ENCODE data around the gene MAPKAP1.

Gene MAPKAP1

DNA sequence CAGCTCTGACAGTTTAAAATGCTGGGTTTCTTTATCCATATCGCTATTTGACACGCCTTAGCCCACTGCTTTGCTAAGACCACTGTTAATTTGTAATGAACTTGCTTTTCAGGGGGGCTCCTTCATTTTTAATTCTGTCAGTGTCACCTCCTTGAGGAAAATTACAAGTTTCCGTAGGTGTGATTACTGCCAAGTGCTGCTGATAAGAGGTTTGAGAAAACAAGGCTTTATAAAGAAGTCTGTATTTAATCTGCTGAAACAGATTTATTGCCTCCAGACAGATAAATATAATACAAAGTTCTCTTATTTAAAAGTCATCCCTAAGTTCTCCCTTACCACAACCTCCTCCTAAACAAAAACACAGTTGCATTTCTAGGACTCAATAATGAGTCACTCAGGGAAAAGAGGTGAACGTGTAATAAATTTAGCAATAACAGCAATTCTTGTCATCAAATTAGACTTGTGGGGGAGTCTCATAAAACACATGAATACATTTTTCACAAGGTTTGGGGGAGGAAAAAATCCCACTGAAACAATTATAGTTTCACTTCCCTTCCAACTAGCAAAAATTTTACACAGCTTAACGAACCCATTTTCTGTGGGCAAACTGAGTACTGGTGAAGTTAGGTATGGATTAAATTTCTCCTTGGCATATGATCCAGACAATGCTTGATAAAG, 72.8 kb downstream of the MAPKAP1 start:
- H3K4me3 ChIP-seq (ENCODE audit: low read depth, low read length, poor library complexity, severe bottlenecking) = no peak overlapping the region
- H3K79me2 ChIP-seq (ENCODE audit: insufficient read depth, low read length) = peaks cover 17% of the 10 kb centered on the region; the same call in 1 of the 2 replicates
- H3K4me1 ChIP-seq (ENCODE audit: insufficient read depth, low read length, severe bottlenecking) = peaks cover 59% of the 10 kb centered on the region

GRCh38 chr9:125633116-125633745, 73.8 kb downstream of the MAPKAP1 start:
- Histone ChIP-seq H3K4me1 (ENCODE audit: insufficient read depth, low read length, severe bottlenecking) (peaks cover 66% of the 10 kb centered on the region), H3K9me3 (ENCODE audit: low read length) (no peaks in the 10 kb centered on the region), H3K79me2 (ENCODE audit: insufficient read depth, low read length) (peaks cover 21% of the 10 kb centered on the region), H3K4me3 (ENCODE audit: low read depth, low read length, poor library complexity, severe bottlenecking) (peak overlapping the region; percentile 5), H3K9ac (ENCODE audit: low read length) (no peak overlapping the region; the same call in 1 of the 2 replicates), H3K36me3 (ENCODE audit: insufficient read depth, low read length) (no peaks in the 10 kb centered on the region), H3K4me2 (ENCODE audit: low read length) (peak overlapping the region; percentile 46), H4K20me1 (ENCODE audit: insufficient read depth, low read length) (no peaks in the 10 kb centered on the region), H3K9me2 (ENCODE audit: low read depth, low read length) (no peaks in the 10 kb centered on the region), H3K27ac (ENCODE audit: low read depth, low read length, poor library complexity, severe bottlenecking) (peak overlapping the region; percentile 81), H3F3A (ENCODE audit: insufficient read depth, low read length) (peaks cover 16% of the 10 kb centered on the region), H3K27me3 (ENCODE audit: insufficient read depth, low read length) (no peaks in the 10 kb centered on the region), H2AFZ (ENCODE audit: low read length) (no peak overlapping the region)
- TF ChIP-seq CTCF (IDR thresholded peaks at IDR 0.05; ENCODE audit: low read length) = no peak
- TF ChIP-seq EZH2 (IDR thresholded peaks at IDR 0.05; ENCODE audit: borderline replicate concordance, low read length) = no peak

More for the DNA sequence above, 72.8 kb downstream of the MAPKAP1 start:
- Histone ChIP-seq H3K36me3 (ENCODE audit: insufficient read depth, low read length) (no peaks in the 10 kb centered on the region), H3K27me3 (ENCODE audit: insufficient read depth, low read length) (no peaks in the 10 kb centered on the region), H3K9ac (ENCODE audit: low read length) (0 out of 2 replicates have a peak overlapping the region, but pooled peaks have one; percentile 14), H3F3A (ENCODE audit: insufficient read depth, low read length) (peaks cover 16% of the 10 kb centered on the region), H3K9me3 (ENCODE audit: low read length) (no peaks in the 10 kb centered on the region), H3K4me2 (ENCODE audit: low read length) (peak overlapping the region; percentile 46), H3K27ac (ENCODE audit: low read depth, low read length, poor library complexity, severe bottlenecking) (peak overlapping the region; percentile 33), H4K20me1 (ENCODE audit: insufficient read depth, low read length) (no peaks in the 10 kb centered on the region), H2AFZ (ENCODE audit: low read length) (no peak overlapping the region), H3K9me2 (ENCODE audit: low read depth, low read length) (no peaks in the 10 kb centered on the region)
- no peak for TF ChIP-seq EZH2 (IDR thresholded peaks at IDR 0.05; ENCODE audit: borderline replicate concordance, low read length)
- no peak for TF ChIP-seq CTCF (IDR thresholded peaks at IDR 0.05; ENCODE audit: low read length)

DNA sequence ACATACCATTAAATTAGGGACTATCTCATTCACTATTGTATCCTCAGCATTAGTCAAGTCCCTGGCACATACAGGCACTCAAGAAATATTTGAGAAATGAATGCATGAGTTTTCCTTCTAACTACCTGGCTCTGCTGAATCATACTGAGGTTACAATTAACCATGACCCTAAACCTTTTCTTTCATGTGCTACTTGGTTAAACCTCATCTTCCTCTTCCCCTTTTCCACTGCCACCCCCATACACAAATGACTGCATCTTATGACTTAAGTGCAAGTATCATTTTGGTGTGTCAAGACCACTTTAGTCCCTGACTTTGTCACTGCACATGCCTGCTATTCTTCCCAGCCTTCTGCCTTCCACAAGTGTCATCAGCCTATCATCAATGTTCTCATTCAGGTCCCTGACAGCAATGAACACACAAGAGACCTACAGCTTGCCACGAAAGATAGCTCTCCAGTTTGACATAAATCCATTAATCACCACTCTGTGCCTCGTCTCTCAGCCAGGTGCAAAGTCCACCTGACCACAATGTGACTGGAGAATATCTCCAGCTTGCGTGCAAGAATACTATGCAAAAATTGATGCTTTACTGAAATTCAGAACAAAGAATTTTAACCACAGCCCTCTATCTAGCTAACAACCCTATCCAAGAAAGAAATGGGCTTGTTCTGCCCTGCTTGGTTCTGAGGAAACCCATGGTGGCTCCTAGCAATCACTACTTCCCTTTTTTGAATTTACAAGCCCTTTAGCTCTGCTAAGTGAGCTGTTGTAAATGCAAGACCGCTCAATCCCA, 74.5 kb downstream of the MAPKAP1 start:
- H3K27ac ChIP-seq (ENCODE audit: low read depth, low read length, poor library complexity, severe bottlenecking) = peak overlapping the region; percentile 81

More for the DNA sequence above, 74.5 kb downstream of the MAPKAP1 start:
- Histone ChIP-seq H3K79me2 (ENCODE audit: insufficient read depth, low read length) (peaks cover 22% of the 10 kb centered on the region), H3K9me3 (ENCODE audit: low read length) (no peaks in the 10 kb centered on the region), H3K36me3 (ENCODE audit: insufficient read depth, low read length) (no peaks in the 10 kb centered on the region), H3K4me2 (ENCODE audit: low read length) (peak overlapping the region; percentile 46), H3K4me3 (ENCODE audit: low read depth, low read length, poor library complexity, severe bottlenecking) (peak overlapping the region; percentile 5), H2AFZ (ENCODE audit: low read length) (no peak overlapping the region), H4K20me1 (ENCODE audit: insufficient read depth, low read length) (no peaks in the 10 kb centered on the region), H3K9me2 (ENCODE audit: low read depth, low read length) (no peaks in the 10 kb centered on the region), H3K9ac (ENCODE audit: low read length) (no peak overlapping the region; the same call in 1 of the 2 replicates), H3K27me3 (ENCODE audit: insufficient read depth, low read length) (no peaks in the 10 kb centered on the region), H3F3A (ENCODE audit: insufficient read depth, low read length) (peaks cover 16% of the 10 kb centered on the region), H3K4me1 (ENCODE audit: insufficient read depth, low read length, severe bottlenecking) (peaks cover 66% of the 10 kb centered on the region)
- no peak for TF ChIP-seq CTCF (IDR thresholded peaks at IDR 0.05; ENCODE audit: low read length)
- TF ChIP-seq EZH2 (IDR thresholded peaks at IDR 0.05; ENCODE audit: borderline replicate concordance, low read length) = no peak
